CD4-positive, alpha-beta T cell treated with Interleukin-1 beta for 1 hour (primary cell): ENCODE results near the gene CIAO2B.
"Not testable (repeated sequence)": the region's sequence is repeated elsewhere in the genome, so short reads cannot be mapped to it uniquely, and the experiment has no call there.

ENCODE experiments used
- DNase-seq, 2 donors: peaks; one replicate each; pipeline ENCODE4 v3.0.0-alpha.2; 2020 to 2022

The CIAO2B gene

GRCh38 chr16:66955363-66956153, 21.4 kb upstream of the CIAO2B start:
- DNase-seq, result not testable (repeated sequence)

GRCh38 chr16:66954097-66954659, 20.0 kb upstream of the CIAO2B start:
- DNase-seq, result peak; percentile 71 to 79

- DNase-seq, result no peak
These were observed 19.4 kb upstream of the CIAO2B start for GRCh38 chr16:66953462-66954096.

GRCh38 chr16:66952430-66953110, 18.4 kb upstream of the CIAO2B start:
- no peak for DNase-seq

GRCh38 chr16:66950971-66951790, 17.0 kb upstream of the CIAO2B start:
- DNase-seq, result no peak

GRCh38 chr16:66950437-66950836, 16.2 kb upstream of the CIAO2B start:
- no peak for DNase-seq

- no peak for DNase-seq
These were observed 15.3 kb upstream of the CIAO2B start for GRCh38 chr16:66949472-66949871.

- no peak for DNase-seq
These were observed 14.6 kb upstream of the CIAO2B start for GRCh38 chr16:66948837-66949225.

GRCh38 chr16:66948134-66948836, 14.1 kb upstream of the CIAO2B start:
- no peak for DNase-seq

- DNase-seq, result peak; percentile 81 to 88
These were observed 13.3 kb upstream of the CIAO2B start for GRCh38 chr16:66947302-66948065.

- DNase-seq, result no peak
These were observed 12.7 kb upstream of the CIAO2B start for GRCh38 chr16:66946974-66947301.

GRCh38 chr16:66946541-66946940, 12.3 kb upstream of the CIAO2B start:
- DNase-seq, result no peak

- DNase-seq, result no peak
These were observed 11.7 kb upstream of the CIAO2B start for GRCh38 chr16:66945939-66946338.

- DNase-seq, result not testable (repeated sequence)
These were observed 10.8 kb upstream of the CIAO2B start for GRCh38 chr16:66944971-66945370.

GRCh38 chr16:66944054-66944441, 9.8 kb upstream of the CIAO2B start:
- no peak for DNase-seq

GRCh38 chr16:66943426-66944053, 9.3 kb upstream of the CIAO2B start:
- no peak for DNase-seq

GRCh38 chr16:66942981-66943380, 8.8 kb upstream of the CIAO2B start:
- no peak for DNase-seq

GRCh38 chr16:66940236-66940635, 6.0 kb upstream of the CIAO2B start:
- no peak for DNase-seq

- DNase-seq, result no peak
These were observed 5.2 kb upstream of the CIAO2B start for GRCh38 chr16:66939366-66939765.

- no peak for DNase-seq
These were observed 3.6 kb upstream of the CIAO2B start for GRCh38 chr16:66937725-66938337.
